ENCODE measurements around the gene GAN. TPM values are rescaled to one million over a fixed set of nuclear protein-coding genes. Genes with fewer than 3 reads are reported as not detected.

The GAN gene
- total and polyA plus RNA-seq, 2 of the 4 experiments (the other 2 are of a cell fraction), result 1.1 to 5.7 TPM

GRCh38 chr16:81284995-81285600 lies 29.7 kb upstream of the GAN start:
- DNase-seq, result no peak
- WGBS, 2 experiments (ENCODE audit: extremely low coverage in 2 of 2, insufficient read length in 1 of 2), result 80% methylated on average over 5 of the region's 8 CpGs; no CpG with 5 or more reads in 1 of the 2 experiments
- Histone ChIP-seq H3K14ac (replicated peaks; ENCODE audit: low read depth, low read length) (no peak overlapping the region), H2BK20ac (ENCODE audit: low read depth, low read length) (no peak overlapping the region), H3K18ac (ENCODE audit: low read depth, low read length) (no peak overlapping the region), H3K79me1 (ENCODE audit: low read depth in 1 of 2, low read length in 2 of 2) (no peaks in the 10 kb centered on the region), H3K9me3 (ENCODE audit: control insufficient read depth, insufficient read depth, low read length) (no peaks in the 10 kb centered on the region), H3K4me3 (ENCODE audit: insufficient read depth, low read depth, low read length) (no peak overlapping the region), H2AK5ac (ENCODE audit: low read depth, low read length) (no peak overlapping the region), H3K27me3 (ENCODE audit: control insufficient read depth, insufficient read depth, low read length) (peaks cover under 1% of the 10 kb centered on the region; the same call in 1 of the 2 replicates), H3K4me1 (ENCODE audit: control insufficient read depth, insufficient read depth, low read length) (no peaks in the 10 kb centered on the region), H4K5ac (ENCODE audit: low read depth, low read length) (no peak overlapping the region), H3K4me2 (ENCODE audit: low read depth, low read length) (no peak overlapping the region), H3K9me1 (ENCODE audit: insufficient read depth, low read length) (no peaks in the 10 kb centered on the region), H2BK15ac (ENCODE audit: low read depth, low read length) (no peak overlapping the region), H2BK120ac (ENCODE audit: low read depth, low read length) (no peak overlapping the region), H4K8ac (ENCODE audit: low read depth in 2 of 2, low read length in 2 of 2) (no peak overlapping the region), H3K23ac (ENCODE audit: low read depth, low read length) (no peak overlapping the region), H3K36me3 (ENCODE audit: control insufficient read depth, insufficient read depth, low read length) (no peaks in the 10 kb centered on the region), H2AFZ (replicated peaks; ENCODE audit: low read length, poor library complexity) (no peak overlapping the region), H2BK5ac (ENCODE audit: low read depth, low read length, poor library complexity, severe bottlenecking) (no peak overlapping the region), H3K9ac (ENCODE audit: low read depth, low read length) (no peak overlapping the region), H2AK9ac (replicated peaks; ENCODE audit: low read depth, low read length, poor library complexity) (peak overlapping the region; percentile 42), H3K56ac (ENCODE audit: extremely low read depth, insufficient read depth, low read length) (no peak overlapping the region), H4K91ac (ENCODE audit: insufficient read depth, low read depth, low read length) (no peak overlapping the region), H4K20me1 (ENCODE audit: insufficient read depth, low read length) (no peaks in the 10 kb centered on the region), H3K27ac (ENCODE audit: insufficient read depth, low read length) (no peak overlapping the region), H3K4ac (ENCODE audit: low read depth, low read length) (no peak overlapping the region)
- no peak for ATAC-seq (ENCODE audit: low read depth)
- dilution Hi-C loops (cut with HindIII; ENCODE audit: low sequenced_read_pairs, unreplicated experiment), result no loop called here
- intact Hi-C loops (cut with micrococcal nuclease), result no loop called here
- in situ Hi-C loops (cut with MboI; ENCODE audit: low sequenced_read_pairs), result no loop called here
- BruUV-seq (replicated peaks), result no TSS peak
- ChIA-PET POLR2A (ENCODE audit: unreplicated experiment) (no interaction called here), CTCF (no interaction called here)
- TF ChIP-seq, protein P1, sequence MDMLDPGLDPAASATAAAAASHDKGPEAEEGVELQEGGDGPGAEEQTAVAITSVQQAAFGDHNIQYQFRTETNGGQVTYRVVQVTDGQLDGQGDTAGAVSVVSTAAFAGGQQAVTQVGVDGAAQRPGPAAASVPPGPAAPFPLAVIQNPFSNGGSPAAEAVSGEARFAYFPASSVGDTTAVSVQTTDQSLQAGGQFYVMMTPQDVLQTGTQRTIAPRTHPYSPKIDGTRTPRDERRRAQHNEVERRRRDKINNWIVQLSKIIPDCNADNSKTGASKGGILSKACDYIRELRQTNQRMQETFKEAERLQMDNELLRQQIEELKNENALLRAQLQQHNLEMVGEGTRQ (IDR thresholded peaks at IDR 0.05; ENCODE audit: low read depth, low read length), result no peak
- TF ChIP-seq ELK1 (IDR thresholded peaks at IDR 0.05; ENCODE audit: borderline replicate concordance, low read depth, low read length) (no peak), FOS (IDR thresholded peaks at IDR 0.05; ENCODE audit: low read depth, low read length) (no peak), NFE2L2 (IDR thresholded peaks at IDR 0.05; ENCODE audit: low read depth, low read length) (no peak), CEBPB (IDR thresholded peaks at IDR 0.05; ENCODE audit: low read depth, low read length) (no peak), SMC3 (IDR thresholded peaks at IDR 0.05; ENCODE audit: low read depth, low read length) (no peak), BHLHE40 (IDR thresholded peaks at IDR 0.05; ENCODE audit: low read depth, low read length) (no peak), POLR2A (IDR thresholded peaks at IDR 0.05; ENCODE audit: low read depth, low read length) (no peak), RFX5 (IDR thresholded peaks at IDR 0.05; ENCODE audit: low read depth, low read length) (no peak), MXI1 (IDR thresholded peaks at IDR 0.05; ENCODE audit: borderline replicate concordance, low read depth, low read length) (no peak), RAD21 (IDR thresholded peaks at IDR 0.05; ENCODE audit: low read length) (no peak), CHD1 (IDR thresholded peaks at IDR 0.05; ENCODE audit: low read depth, low read length) (no peak), RCOR1 (IDR thresholded peaks at IDR 0.05; ENCODE audit: insufficient replicate concordance, low read length) (no peak), MAZ (IDR thresholded peaks at IDR 0.05; ENCODE audit: borderline replicate concordance, low read depth, low read length) (no peak), MAFK (IDR thresholded peaks at IDR 0.05; ENCODE audit: low read depth, low read length) (no peak)
- TF ChIP-seq, protein P2, sequence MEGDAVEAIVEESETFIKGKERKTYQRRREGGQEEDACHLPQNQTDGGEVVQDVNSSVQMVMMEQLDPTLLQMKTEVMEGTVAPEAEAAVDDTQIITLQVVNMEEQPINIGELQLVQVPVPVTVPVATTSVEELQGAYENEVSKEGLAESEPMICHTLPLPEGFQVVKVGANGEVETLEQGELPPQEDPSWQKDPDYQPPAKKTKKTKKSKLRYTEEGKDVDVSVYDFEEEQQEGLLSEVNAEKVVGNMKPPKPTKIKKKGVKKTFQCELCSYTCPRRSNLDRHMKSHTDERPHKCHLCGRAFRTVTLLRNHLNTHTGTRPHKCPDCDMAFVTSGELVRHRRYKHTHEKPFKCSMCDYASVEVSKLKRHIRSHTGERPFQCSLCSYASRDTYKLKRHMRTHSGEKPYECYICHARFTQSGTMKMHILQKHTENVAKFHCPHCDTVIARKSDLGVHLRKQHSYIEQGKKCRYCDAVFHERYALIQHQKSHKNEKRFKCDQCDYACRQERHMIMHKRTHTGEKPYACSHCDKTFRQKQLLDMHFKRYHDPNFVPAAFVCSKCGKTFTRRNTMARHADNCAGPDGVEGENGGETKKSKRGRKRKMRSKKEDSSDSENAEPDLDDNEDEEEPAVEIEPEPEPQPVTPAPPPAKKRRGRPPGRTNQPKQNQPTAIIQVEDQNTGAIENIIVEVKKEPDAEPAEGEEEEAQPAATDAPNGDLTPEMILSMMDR (conservative IDR thresholded peaks at IDR 0.05; ENCODE audit: low read depth, low read length), result no peak

All from IMR-90 (cell line).